ENCODE results near the gene ATF1.
"Not testable (repeated sequence)": the region's sequence is repeated elsewhere in the genome, so short reads cannot be mapped to it uniquely, and the experiment has no call there.

Gene ATF1

GRCh38 chr12:50859621-50860310 lies 95.9 kb downstream of the ATF1 start:
- TF ChIP-seq CTCF (IDR thresholded peaks at IDR 0.05; ENCODE audit: insufficient read depth, missing control alignments): no peak
- FAIRE-seq (no peak), DNase-seq (ENCODE audit: insufficient read length, low spot score) (no peak)

- FAIRE-seq (no peak), DNase-seq (ENCODE audit: insufficient read length, low spot score) (no peak)
- TF ChIP-seq CTCF (IDR thresholded peaks at IDR 0.05; ENCODE audit: insufficient read depth, missing control alignments): no peak
Measured at GRCh38 chr12:50862316-50862715, 98.4 kb downstream of the ATF1 start.

- FAIRE-seq (no peak), DNase-seq (ENCODE audit: insufficient read length, low spot score) (no peak)
- no peak for TF ChIP-seq CTCF (IDR thresholded peaks at IDR 0.05; ENCODE audit: insufficient read depth, missing control alignments)
Measured at GRCh38 chr12:50865266-50865665, 101.4 kb downstream of the ATF1 start.

- not testable (repeated sequence) for FAIRE-seq; DNase-seq (ENCODE audit: insufficient read length, low spot score)
Measured at GRCh38 chr12:50868881-50869280, 105.0 kb downstream of the ATF1 start.

Measured in D721Med (cell line).